Keratinocyte (primary cell): ENCODE results near the gene PEMT. TPM values are rescaled to one million over a fixed set of nuclear protein-coding genes. Genes with fewer than 3 reads are reported as not detected.

Experiments used
- DNase-seq: peaks from one replicate; pipeline ENCODE4 v3.0.0-alpha.2; 2011; ENCODE audit warnings: low read depth, missing footprints, low spot score
- FAIRE-seq: peaks from 2 replicates; lab custom pipeline; 2011; peaks lifted over from hg19 to GRCh38; lab: Jason Lieb, UNC
- H2AFZ ChIP-seq: 2 replicates; pipeline ENCODE4 v1.6.0; 2012; ENCODE audit warnings: low read length, control low read depth, inconsistent platforms; ENCODE audit not compliant: control insufficient read depth
- H3K27ac ChIP-seq: 2 replicates; pipeline ENCODE4 v1.5.1; 2011; ENCODE audit warnings: low read length; ENCODE audit not compliant: control insufficient read depth, insufficient read depth
- H3K27me3 ChIP-seq: 3 replicates; pipeline ENCODE4 v1.6.0; 2011; ENCODE audit warnings: low read length; ENCODE audit not compliant: control insufficient read depth, insufficient read depth; ENCODE audit errors: extremely low read depth
- H3K36me3 ChIP-seq, 2 experiments: 2 replicates in 1 of 2; 3 replicates in 1 of 2; pipeline ENCODE4 v1.5.1; 2011; ENCODE audit warnings: low read length in 2 of 2, mild to moderate bottlenecking in 1 of 2; ENCODE audit not compliant: control insufficient read depth in 2 of 2, insufficient read depth in 2 of 2; ENCODE audit errors: extremely low read depth in 1 of 2
- H3K4me1 ChIP-seq: 3 replicates; pipeline ENCODE4 v1.5.1; 2011; ENCODE audit warnings: low read length; ENCODE audit not compliant: control insufficient read depth, insufficient read depth; ENCODE audit errors: extremely low read depth
- H3K4me2 ChIP-seq: 3 replicates; pipeline ENCODE4 v1.6.0; 2011; ENCODE audit warnings: low read depth, low read length; ENCODE audit not compliant: control insufficient read depth, insufficient read depth; ENCODE audit errors: extremely low read depth
- H3K4me3 ChIP-seq, 3 experiments: fragments of 200-600 bp in 1 of 3; sonication (generic) in 1 of 3; 2 replicates in 2 of 3; 3 replicates in 1 of 3; pipeline ENCODE4 v1.5.1; 2011 to 2016; ENCODE audit warnings: low read length in 3 of 3, mild to moderate bottlenecking in 3 of 3, control low read depth in 2 of 3, inconsistent platforms in 1 of 3, low read depth in 1 of 3, mixed read lengths in 1 of 3, mixed run types in 1 of 3, moderate library complexity in 1 of 3; ENCODE audit not compliant: control insufficient read depth in 2 of 3, insufficient read depth in 2 of 3; ENCODE audit errors: extremely low read depth in 1 of 3
- H3K79me2 ChIP-seq: 2 replicates; pipeline ENCODE4 v1.6.0; 2012; ENCODE audit warnings: low read length; ENCODE audit not compliant: control insufficient read depth, insufficient read depth
- H3K9ac ChIP-seq: 3 replicates; pipeline ENCODE4 v1.6.0; 2011; ENCODE audit warnings: low read length; ENCODE audit not compliant: control insufficient read depth, insufficient read depth; ENCODE audit errors: extremely low read depth
- H3K9me1 ChIP-seq: 3 replicates; pipeline ENCODE4 v1.6.0; 2011; ENCODE audit warnings: low read length; ENCODE audit not compliant: control insufficient read depth, insufficient read depth; ENCODE audit errors: extremely low read depth
- H3K9me3 ChIP-seq: 2 replicates; pipeline ENCODE4 v1.5.1; 2012; ENCODE audit warnings: low read depth, low read length; ENCODE audit not compliant: control insufficient read depth
- H4K20me1 ChIP-seq: 3 replicates; pipeline ENCODE4 v1.6.0; 2011; ENCODE audit warnings: low read length; ENCODE audit not compliant: control insufficient read depth, insufficient read depth; ENCODE audit errors: extremely low read depth
- EZH2 ChIP-seq: IDR thresholded peaks from one replicate; pipeline ENCODE4 v1.6.1; 2012; ENCODE audit warnings: inconsistent platforms, mild to moderate bottlenecking, low read length, moderate library complexity
- dilution Hi-C: fragments of 300-500 bp; cut with MboI; formaldehyde crosslinking; loops from one replicate; pipeline ENCODE4 v1.7.0; 2020; ENCODE audit warnings: low sequenced_read_pairs; ENCODE audit not compliant: extremely low pct_ligation_motif_present
- polyA plus RNA-seq, 5 experiments: library from polyadenylated mRNA; depleted of rRNA in 3 of 5; stranded (reverse) in 3 of 5; stranded (forward) in 1 of 5; unstranded in 1 of 5; fragments of >200 nt; gene quantifications; 1 replicate in 1 of 5; 2 replicates in 3 of 5; 3 replicates in 1 of 5; pipeline versions ENCODE4 v1.2.1 to v1.2.3, GENCODE V29; 2011 to 2012; ENCODE audit warnings: missing spikeins in 2 of 5, low read depth in 1 of 5, low replicate concordance in 1 of 5
- TF ChIP-seq, protein P1 (sequence below), 3 experiments: IDR thresholded peaks in 1 of 3; conservative IDR thresholded peaks in 1 of 3; optimal IDR thresholded peaks in 1 of 3; 2 replicates in 2 of 3; 3 replicates in 1 of 3; pipeline versions ENCODE3 to v1.5.1; 2011; ENCODE audit warnings: low read length in 3 of 3, mild to moderate bottlenecking in 3 of 3, moderate library complexity in 2 of 3, control low read depth in 1 of 3, inconsistent platforms in 1 of 3; ENCODE audit not compliant: insufficient read depth in 2 of 3; ENCODE audit errors: extremely low read depth in 1 of 3

PEMT gene
- polyA plus RNA-seq, 1 donor (not counting 4 experiments of a cell fraction or from before 2014, with no cell fraction given): 17.7 TPM

DNA sequence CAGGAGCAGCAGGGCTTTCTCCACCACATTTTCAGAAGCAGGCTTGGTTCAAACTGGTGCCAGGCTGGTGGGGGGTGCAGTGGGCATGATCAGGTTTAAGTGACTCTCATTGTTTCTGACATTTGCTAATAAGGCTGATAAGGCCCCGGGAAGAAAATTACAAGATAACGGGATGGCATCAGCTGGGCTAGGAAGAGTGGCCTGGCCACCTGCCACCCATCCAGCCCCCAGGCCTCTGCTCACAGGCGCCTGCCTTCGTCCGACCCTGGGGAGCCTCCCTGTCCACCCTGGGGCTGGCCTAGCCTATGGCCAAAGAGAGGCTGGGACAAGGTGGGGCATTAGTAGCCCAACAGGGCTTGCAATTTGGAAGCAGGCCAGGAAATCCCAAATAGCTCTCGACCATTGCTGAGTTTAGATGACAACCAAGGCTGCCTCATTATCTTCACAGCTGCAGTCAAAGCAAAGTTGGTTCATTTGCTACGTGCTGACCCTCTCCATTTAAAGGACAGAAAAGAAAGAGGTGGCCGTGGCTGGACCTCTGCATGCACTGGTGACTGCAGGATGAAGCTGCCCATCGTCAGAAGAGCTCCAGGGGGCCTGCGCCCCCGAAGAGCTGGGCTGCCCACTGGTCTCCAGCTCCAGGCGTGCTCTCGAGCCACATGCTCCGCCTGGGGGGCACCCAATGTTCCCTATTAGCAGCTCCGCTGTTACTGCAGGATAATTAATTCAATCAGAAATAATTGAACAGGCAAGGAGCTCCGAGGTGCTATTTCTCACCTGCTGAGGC is 44.9 kb downstream of the PEMT start:
- Histone ChIP-seq H3K79me2 (no peaks in the 10 kb centered on the region), H3K9me3 (no peaks in the 10 kb centered on the region), H3K27ac (no peak overlapping the region), H3K4me1 (no peaks in the 10 kb centered on the region), H2AFZ (no peak overlapping the region), H4K20me1 (peaks cover 7% of the 10 kb centered on the region), H3K4me2 (no peak overlapping the region), H3K9me1 (no peaks in the 10 kb centered on the region), H3K36me3 (no peaks in the 10 kb centered on the region), H3K27me3 (no peaks in the 10 kb centered on the region), H3K4me3 (no peak overlapping the region), H3K9ac (no peak overlapping the region)
- no peak for DNase-seq
- no peak for FAIRE-seq
- TF ChIP-seq EZH2: no peak
- TF ChIP-seq, protein P1, sequence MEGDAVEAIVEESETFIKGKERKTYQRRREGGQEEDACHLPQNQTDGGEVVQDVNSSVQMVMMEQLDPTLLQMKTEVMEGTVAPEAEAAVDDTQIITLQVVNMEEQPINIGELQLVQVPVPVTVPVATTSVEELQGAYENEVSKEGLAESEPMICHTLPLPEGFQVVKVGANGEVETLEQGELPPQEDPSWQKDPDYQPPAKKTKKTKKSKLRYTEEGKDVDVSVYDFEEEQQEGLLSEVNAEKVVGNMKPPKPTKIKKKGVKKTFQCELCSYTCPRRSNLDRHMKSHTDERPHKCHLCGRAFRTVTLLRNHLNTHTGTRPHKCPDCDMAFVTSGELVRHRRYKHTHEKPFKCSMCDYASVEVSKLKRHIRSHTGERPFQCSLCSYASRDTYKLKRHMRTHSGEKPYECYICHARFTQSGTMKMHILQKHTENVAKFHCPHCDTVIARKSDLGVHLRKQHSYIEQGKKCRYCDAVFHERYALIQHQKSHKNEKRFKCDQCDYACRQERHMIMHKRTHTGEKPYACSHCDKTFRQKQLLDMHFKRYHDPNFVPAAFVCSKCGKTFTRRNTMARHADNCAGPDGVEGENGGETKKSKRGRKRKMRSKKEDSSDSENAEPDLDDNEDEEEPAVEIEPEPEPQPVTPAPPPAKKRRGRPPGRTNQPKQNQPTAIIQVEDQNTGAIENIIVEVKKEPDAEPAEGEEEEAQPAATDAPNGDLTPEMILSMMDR (optimal IDR thresholded peaks at IDR 0.05 in 1 of 3, IDR thresholded peaks at IDR 0.05 in 1 of 3, conservative IDR thresholded peaks at IDR 0.05 in 1 of 3; ENCODE audit: extremely low read depth in 1 of 3, insufficient read depth in 2 of 3, low read length in 3 of 3): no peak
- dilution Hi-C loops: no loop called here

- no peak overlapping the region for H2AFZ ChIP-seq
- H3K9me1 ChIP-seq: no peaks in the 10 kb centered on the region
- no peaks in the 10 kb centered on the region for H3K79me2 ChIP-seq
- H3K4me3 ChIP-seq: no peak overlapping the region
- DNase-seq: no peak
- no peaks in the 10 kb centered on the region for H3K4me1 ChIP-seq
- no peak for FAIRE-seq
- H3K4me2 ChIP-seq: no peak overlapping the region
- dilution Hi-C loops: no loop called here
- no peak overlapping the region for H3K27ac ChIP-seq
- no peaks in the 10 kb centered on the region for H3K36me3 ChIP-seq
- TF ChIP-seq, protein P1 (optimal IDR thresholded peaks at IDR 0.05 in 1 of 3, IDR thresholded peaks at IDR 0.05 in 1 of 3, conservative IDR thresholded peaks at IDR 0.05 in 1 of 3; ENCODE audit: extremely low read depth in 1 of 3, insufficient read depth in 2 of 3, low read length in 3 of 3): no peak
- no peak for TF ChIP-seq EZH2
- no peak overlapping the region for H3K9ac ChIP-seq
- no peaks in the 10 kb centered on the region for H3K9me3 ChIP-seq
- peaks cover 7% of the 10 kb centered on the region for H4K20me1 ChIP-seq
- no peaks in the 10 kb centered on the region for H3K27me3 ChIP-seq
These were observed 45.5 kb downstream of the PEMT start for GRCh38 chr17:17545984-17546383.
